T-helper 1 cell treated with Interleukin-12 subunit alpha and Interleukin-12 subunit beta and Interleukin-4 antibody, amounts not matched to agents 30 μg/mL and 1 μg/mL, for 36 hours (primary cell): Measurements from ENCODE around the gene TIAM1.

Experiments
- H3K27ac Mint-ChIP-seq: one replicate; pipeline ENCODE4 v1.8.0; 2021; ENCODE audit warnings: mild to moderate bottlenecking, mixed read lengths
- H3K27me3 Mint-ChIP-seq: one replicate; pipeline ENCODE4 v1.8.0; 2021; ENCODE audit warnings: low read depth, mixed read lengths
- H3K36me3 Mint-ChIP-seq: one replicate; pipeline ENCODE4 v1.8.0; 2021; ENCODE audit warnings: low read depth, mixed read lengths
- H3K4me1 Mint-ChIP-seq: one replicate; pipeline ENCODE4 v1.8.0; 2021; ENCODE audit warnings: low read depth, mixed read lengths
- H3K4me3 Mint-ChIP-seq: one replicate; pipeline ENCODE4 v1.8.0; 2021; ENCODE audit warnings: mild to moderate bottlenecking, moderate library complexity, mixed read lengths
- H3K9me3 Mint-ChIP-seq: one replicate; pipeline ENCODE4 v1.8.0; 2021; ENCODE audit warnings: mixed read lengths

Gene TIAM1

DNA sequence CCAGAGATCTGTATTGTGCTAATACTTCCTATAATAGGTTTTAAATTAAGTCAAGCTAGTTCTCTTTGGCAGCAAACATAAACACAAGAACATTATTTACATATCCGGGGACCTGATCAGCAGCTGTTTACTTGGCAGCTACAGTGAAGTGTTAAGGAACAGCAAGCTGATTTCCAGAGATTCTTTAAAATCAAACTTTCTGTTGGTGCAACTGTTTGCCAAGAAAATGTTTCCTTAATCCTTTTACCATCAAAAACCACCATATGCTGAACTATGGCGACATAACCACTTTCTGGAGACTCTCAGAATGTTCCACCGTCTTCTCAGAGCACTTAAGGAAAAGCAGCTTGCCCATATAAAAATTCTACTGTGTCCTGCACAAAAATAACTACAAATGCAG, 198.8 kb downstream of the TIAM1 start:
- Mint-ChIP-seq H3K4me3 (no peak overlapping the region), H3K9me3 (no peaks in the 10 kb centered on the region), H3K27ac (no peak overlapping the region), H3K36me3 (peaks cover 53% of the 10 kb centered on the region), H3K4me1 (peaks cover 32% of the 10 kb centered on the region), H3K27me3 (no peaks in the 10 kb centered on the region)

DNA sequence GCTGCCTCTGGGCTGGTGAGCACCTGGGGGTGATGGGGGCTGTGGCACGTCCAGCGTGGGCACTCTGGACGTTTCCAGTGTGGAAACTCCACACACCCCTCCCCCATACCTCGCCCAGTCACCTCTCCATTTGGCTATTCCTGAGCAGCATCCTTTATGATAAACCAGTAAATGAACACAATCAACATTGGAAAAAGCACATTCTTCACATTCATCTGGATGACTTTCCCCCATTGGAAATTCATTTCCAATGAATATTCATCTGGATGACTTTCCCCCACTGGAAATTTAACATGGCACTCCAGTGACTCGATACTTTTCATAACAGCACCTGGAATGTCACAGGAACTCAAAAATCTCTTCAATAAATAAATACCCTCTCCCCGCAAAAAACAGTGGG, 201.0 kb downstream of the TIAM1 start:
- H3K36me3 Mint-ChIP-seq = peaks cover 52% of the 10 kb centered on the region
- peaks cover 30% of the 10 kb centered on the region for H3K4me1 Mint-ChIP-seq
- H3K4me3 Mint-ChIP-seq = no peak overlapping the region
- no peaks in the 10 kb centered on the region for H3K27me3 Mint-ChIP-seq
- no peaks in the 10 kb centered on the region for H3K9me3 Mint-ChIP-seq
- H3K27ac Mint-ChIP-seq = no peak overlapping the region

DNA sequence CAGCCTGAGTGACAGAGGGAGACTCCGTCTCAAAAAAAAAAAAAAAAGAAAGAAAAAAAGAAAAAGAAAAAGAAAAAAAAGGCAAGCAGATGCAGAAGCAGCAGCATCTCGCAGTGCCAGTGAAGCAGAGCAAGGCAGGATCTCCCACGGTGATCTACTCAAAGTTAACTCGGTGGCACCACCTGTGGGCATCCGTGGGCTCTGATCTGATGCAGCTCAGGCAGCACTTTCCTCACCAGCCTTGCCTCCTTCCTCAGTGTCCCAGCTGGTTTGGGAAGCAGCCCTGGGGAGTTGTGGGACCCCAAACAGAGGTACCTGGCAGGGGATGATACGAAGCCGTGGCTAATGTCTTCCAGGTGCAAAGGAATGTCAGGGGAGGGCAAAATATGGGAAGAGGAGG, 201.5 kb downstream of the TIAM1 start:
- peaks cover 54% of the 10 kb centered on the region for H3K36me3 Mint-ChIP-seq

DNA sequence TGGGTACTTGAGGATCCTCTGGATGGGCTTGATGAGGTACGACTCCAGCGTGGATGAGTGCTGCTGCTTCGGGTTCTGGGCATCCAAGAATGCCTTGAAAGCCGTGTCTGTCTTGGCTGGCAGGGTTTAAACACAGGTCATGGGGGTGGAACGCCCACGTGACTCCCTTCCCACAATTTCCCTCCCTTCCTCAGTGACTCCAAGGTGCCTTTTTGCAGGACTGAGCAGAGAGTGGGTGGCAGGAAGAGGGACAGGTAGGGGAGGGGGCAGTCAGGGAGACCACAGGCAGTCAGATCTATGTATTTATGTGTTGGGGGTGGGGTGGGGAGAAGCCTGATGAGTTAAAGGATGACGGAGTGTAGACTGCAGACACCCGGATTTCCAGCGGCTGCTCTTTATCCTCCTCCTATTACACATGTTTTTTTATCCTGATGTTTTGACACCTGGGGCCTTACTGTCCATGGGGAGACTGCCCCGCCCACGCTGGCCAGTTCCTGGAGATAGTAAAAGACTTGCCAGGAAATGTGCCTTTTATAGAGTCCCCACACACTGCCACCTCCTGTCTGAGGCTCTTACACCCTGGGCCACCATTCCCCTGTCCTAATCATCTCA, 202.6 kb downstream of the TIAM1 start:
- Mint-ChIP-seq H3K4me3 (no peak overlapping the region), H3K27ac (peak overlapping the region; percentile 65), H3K27me3 (no peaks in the 10 kb centered on the region), H3K36me3 (peaks cover 56% of the 10 kb centered on the region), H3K4me1 (peaks cover 32% of the 10 kb centered on the region), H3K9me3 (no peaks in the 10 kb centered on the region)

More for the DNA sequence above, 201.5 kb downstream of the TIAM1 start:
- Mint-ChIP-seq H3K4me3 (no peak overlapping the region), H3K27ac (no peak overlapping the region), H3K9me3 (no peaks in the 10 kb centered on the region), H3K4me1 (peaks cover 28% of the 10 kb centered on the region), H3K27me3 (no peaks in the 10 kb centered on the region)

DNA sequence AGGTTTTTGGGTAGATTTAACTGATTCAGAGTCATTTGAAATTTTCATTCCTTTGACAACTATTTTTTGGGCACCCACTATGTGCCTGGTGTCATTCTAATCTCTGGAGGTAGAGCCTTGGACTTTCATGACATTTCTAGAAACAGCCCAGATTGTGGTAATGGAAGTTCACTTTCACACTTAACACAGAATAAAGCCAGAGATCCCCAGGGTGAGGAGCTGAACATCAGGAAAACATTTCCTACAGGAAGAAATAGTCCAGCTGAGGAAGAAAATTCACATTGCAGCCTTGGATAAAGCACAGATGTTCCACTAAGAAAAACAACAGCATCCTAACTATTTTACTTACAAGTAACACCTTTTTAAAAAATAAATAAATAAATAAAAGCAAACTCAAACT, 203.4 kb downstream of the TIAM1 start:
- Mint-ChIP-seq H3K36me3 (peaks cover 58% of the 10 kb centered on the region), H3K27ac (no peak overlapping the region), H3K4me3 (no peak overlapping the region)

DNA sequence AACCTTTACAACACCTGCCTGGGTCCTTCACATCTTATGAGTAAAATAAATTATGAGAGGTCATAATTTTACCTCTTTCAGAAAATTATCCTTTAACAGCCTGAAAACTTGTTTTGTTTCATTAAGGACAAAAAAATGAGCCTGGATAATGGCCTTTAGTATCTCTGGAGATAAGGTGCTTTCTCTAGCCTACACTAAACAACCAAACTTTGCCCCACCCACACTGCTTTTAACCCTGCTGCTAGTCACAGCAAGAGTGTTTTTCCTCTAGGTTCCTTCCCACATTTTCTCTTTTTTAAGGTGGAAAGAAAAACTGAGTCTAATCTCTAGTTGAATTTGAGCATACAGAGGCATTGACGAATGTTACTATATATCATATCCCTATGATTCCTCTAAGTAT, 204.0 kb downstream of the TIAM1 start:
- Mint-ChIP-seq H3K4me3 (no peak overlapping the region), H3K9me3 (no peaks in the 10 kb centered on the region), H3K4me1 (peaks cover 38% of the 10 kb centered on the region), H3K27ac (no peak overlapping the region), H3K27me3 (no peaks in the 10 kb centered on the region), H3K36me3 (peaks cover 65% of the 10 kb centered on the region)

More for the DNA sequence above, 203.4 kb downstream of the TIAM1 start:
- Mint-ChIP-seq H3K27me3 (no peaks in the 10 kb centered on the region), H3K9me3 (no peaks in the 10 kb centered on the region), H3K4me1 (peaks cover 35% of the 10 kb centered on the region)

DNA sequence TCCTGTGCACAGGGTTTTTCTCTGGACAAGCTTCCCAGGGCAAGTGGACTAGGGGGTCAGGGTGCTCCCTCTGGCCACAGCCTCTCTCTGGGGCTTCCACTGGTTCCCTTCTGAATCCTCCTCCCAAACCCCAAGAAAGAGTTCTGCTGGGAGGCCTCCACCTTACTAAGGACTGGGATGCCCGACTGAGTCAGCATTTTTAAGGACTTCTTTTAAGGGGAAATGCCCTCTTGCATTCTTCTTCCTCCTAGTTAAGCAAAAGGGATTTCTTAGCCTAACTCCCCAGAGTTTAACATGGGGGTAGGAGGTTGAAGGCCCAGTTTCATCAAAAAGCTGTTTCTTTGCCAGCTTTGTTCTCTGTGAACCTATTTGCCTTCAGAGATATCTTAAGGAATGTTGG, 206.1 kb downstream of the TIAM1 start:
- H3K4me3 Mint-ChIP-seq = no peak overlapping the region
- H3K27ac Mint-ChIP-seq = no peak overlapping the region
- H3K27me3 Mint-ChIP-seq = no peaks in the 10 kb centered on the region
- peaks cover 55% of the 10 kb centered on the region for H3K4me1 Mint-ChIP-seq
- H3K9me3 Mint-ChIP-seq = no peaks in the 10 kb centered on the region
- peaks cover 79% of the 10 kb centered on the region for H3K36me3 Mint-ChIP-seq

DNA sequence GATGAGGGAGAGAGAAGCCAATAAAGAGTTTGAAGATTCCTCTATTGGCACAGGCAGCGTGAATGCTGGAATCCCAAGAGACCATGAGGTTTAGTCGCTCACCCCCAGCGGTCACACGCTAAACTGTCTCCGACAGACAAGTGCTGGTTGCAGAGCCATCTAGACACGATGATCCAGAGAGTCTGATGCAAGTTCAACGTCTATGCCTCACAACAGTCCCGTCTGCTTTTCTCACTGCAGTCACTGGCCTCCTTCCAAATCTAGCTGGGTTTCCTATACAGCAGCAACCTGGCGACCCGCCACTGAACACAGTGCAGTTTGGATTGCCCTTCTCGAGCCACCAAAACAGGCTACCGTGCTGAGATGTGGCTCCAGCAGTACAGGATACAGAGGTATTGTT, 207.2 kb downstream of the TIAM1 start:
- H3K4me1 Mint-ChIP-seq = peaks cover 58% of the 10 kb centered on the region
- peaks cover 84% of the 10 kb centered on the region for H3K36me3 Mint-ChIP-seq
- H3K9me3 Mint-ChIP-seq = no peaks in the 10 kb centered on the region
- H3K27ac Mint-ChIP-seq = no peak overlapping the region
- no peak overlapping the region for H3K4me3 Mint-ChIP-seq
- no peaks in the 10 kb centered on the region for H3K27me3 Mint-ChIP-seq

DNA sequence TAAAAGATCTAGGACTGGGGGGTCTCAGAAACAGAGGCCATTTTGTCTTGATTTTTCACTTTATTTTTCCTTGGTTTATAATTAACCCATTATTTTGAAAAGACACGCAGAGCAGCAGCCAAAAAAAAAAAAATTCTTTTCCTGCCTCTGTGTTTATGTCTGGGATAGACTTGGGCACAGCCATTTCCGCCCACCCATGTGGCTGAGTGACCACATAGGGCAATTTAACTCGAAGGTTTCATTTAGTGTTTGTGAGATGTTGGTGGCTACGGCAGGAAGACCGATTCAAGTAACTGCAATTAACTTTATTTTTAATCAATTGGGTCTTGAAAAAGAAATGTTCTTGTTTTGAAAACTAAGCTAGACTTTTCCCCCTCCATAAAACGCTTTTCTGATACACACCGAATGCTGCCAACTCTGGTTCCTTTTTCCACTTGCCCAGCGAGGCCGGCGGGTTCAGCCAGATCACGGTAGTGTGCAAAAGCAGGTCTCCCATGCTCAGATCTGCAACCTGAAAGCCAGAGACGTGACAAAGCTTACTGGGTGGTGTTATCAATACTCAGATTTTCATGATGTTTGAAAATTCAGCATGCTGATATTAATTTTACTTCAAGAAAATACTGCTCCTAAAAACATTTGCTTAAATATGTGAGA, 208.4 kb downstream of the TIAM1 start:
- Mint-ChIP-seq H3K27ac (no peak overlapping the region), H3K27me3 (no peaks in the 10 kb centered on the region), H3K36me3 (peaks cover 84% of the 10 kb centered on the region), H3K9me3 (no peaks in the 10 kb centered on the region), H3K4me1 (peaks cover 65% of the 10 kb centered on the region), H3K4me3 (no peak overlapping the region)

DNA sequence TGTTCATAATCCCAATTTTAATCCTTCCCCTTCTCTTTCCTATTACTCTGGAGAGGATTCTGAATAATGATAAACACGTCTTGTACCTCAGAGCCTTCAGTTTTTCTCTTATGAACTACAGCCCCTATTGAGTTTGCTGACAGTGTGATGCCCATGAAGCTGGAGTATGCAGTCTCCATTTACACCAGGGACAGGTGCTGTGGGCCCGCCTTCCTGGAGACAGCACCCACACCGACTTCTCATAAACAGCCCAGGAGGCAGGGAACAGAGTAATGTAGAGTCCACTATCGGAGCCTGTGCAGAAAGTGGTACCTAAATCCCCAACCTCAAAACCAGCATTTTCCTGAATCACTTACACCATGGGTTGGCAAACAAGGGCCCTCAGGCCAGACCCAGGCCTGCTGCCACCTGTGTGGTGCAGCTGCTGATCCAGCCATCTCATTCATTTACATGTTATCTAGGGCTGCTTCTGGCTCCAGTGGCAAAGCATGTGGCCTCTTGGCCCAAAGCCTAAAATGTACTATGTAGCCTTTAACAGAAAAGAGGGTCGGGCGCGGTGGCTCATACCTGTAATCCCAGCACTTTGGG, 210.7 kb downstream of the TIAM1 start:
- H3K4me1 Mint-ChIP-seq = peaks cover 67% of the 10 kb centered on the region
- no peaks in the 10 kb centered on the region for H3K27me3 Mint-ChIP-seq
- peak overlapping the region; percentile 76 for H3K4me3 Mint-ChIP-seq
- peak overlapping the region; percentile 95 for H3K27ac Mint-ChIP-seq
- peaks cover 86% of the 10 kb centered on the region for H3K36me3 Mint-ChIP-seq
- no peaks in the 10 kb centered on the region for H3K9me3 Mint-ChIP-seq

DNA sequence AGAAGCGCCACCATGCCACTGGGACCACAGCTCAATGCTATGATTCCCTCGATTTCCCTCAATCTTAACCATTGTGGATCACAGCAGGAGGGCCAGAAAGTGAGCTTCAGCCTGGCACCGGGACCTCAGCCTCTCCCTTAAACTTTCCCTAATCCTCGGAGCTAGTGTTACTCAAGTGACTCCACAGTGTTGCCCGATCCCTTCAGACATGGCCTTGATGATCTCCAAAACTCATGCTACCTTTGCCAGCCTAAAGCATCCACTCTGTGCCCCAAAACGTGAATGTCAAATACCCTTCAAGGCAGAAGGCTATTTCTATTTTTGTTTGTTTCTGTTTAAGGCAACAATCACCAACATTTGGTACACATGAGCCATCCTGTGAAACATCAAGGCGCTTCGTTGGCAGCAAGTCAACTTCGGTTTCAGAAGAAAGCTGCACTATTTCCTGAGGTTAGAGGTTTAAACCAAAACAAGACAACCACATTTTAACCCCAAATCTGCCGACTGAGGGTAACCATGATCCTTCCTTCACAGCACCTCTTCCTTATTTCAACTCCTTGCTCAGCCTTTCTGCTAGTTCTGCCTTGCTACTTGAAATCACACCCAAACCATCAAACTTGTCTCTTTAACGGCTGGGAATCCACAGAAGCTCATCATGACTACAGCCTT, 211.4 kb downstream of the TIAM1 start:
- Mint-ChIP-seq H3K36me3 (peaks cover 87% of the 10 kb centered on the region), H3K4me3 (peak overlapping the region; percentile 76), H3K27ac (peak overlapping the region; percentile 95), H3K4me1 (peaks cover 71% of the 10 kb centered on the region), H3K27me3 (no peaks in the 10 kb centered on the region), H3K9me3 (no peaks in the 10 kb centered on the region)

DNA sequence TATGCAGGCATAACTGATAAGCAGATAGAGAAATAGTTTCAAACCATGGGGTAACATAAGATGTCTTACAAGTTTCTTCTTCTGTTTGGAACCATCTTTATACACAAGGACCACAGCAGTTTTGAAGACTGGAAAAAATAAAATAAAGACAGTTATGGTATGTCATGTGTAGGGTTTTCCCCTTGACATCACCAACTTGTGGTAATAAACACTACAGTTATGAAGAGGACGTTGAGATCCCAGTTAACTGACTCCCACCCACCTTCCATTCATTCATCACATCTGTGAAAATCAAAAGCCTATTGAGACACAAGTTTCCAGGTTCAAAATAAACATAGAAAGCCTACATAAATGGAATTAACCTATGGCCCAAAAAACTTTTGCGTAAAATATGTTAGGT, 213.2 kb downstream of the TIAM1 start:
- H3K4me1 Mint-ChIP-seq = peaks cover 61% of the 10 kb centered on the region
- peaks cover 80% of the 10 kb centered on the region for H3K36me3 Mint-ChIP-seq
- H3K27ac Mint-ChIP-seq = peak overlapping the region; percentile 60
- no peaks in the 10 kb centered on the region for H3K9me3 Mint-ChIP-seq
- H3K27me3 Mint-ChIP-seq = no peaks in the 10 kb centered on the region
- H3K4me3 Mint-ChIP-seq = peak overlapping the region; percentile 4

DNA sequence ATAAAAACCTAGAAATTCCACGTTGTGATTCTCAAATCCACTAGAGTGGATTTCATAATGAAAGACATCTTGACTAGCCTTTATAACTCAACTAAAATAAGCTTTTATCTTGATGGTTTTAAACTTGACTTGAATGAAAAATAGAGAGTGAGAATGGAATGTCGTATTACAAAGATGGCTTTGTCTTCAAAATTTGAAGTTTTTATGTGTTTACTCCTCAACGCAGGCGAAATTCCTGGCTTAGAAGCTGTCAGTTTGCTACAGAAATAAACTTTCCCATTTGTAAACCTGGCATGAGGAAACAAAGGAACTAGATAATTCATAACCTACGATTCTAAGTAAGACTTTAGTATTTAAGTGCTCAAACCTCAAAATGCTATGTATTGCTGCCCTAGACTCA, 215.8 kb downstream of the TIAM1 start:
- no peaks in the 10 kb centered on the region for H3K27me3 Mint-ChIP-seq
- H3K36me3 Mint-ChIP-seq = peaks cover 77% of the 10 kb centered on the region
- H3K4me3 Mint-ChIP-seq = no peak overlapping the region
- H3K9me3 Mint-ChIP-seq = no peaks in the 10 kb centered on the region
- peaks cover 44% of the 10 kb centered on the region for H3K4me1 Mint-ChIP-seq
- no peak overlapping the region for H3K27ac Mint-ChIP-seq

DNA sequence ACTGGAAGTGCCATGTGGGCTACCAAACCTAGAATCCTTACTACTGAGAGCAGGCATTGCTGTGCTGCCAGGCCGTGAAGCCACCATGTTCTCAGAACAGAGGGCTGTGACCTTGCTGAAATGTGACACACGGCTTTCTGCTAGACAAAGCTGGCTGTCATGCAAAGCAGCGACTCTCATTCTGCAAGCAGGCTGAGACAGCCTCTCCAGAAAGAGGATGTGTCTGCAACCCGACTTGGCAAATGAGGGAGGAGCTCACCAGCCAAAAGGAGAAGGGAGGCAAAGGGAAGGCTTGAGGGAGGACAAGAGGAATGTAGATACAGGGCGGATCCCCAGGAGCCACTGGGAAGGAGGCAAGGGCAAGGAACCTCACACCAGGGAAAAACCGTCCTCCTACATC, 220.1 kb downstream of the TIAM1 start:
- H3K9me3 Mint-ChIP-seq = no peaks in the 10 kb centered on the region
- peaks cover 14% of the 10 kb centered on the region for H3K4me1 Mint-ChIP-seq
- H3K36me3 Mint-ChIP-seq = peaks cover 80% of the 10 kb centered on the region
- H3K27ac Mint-ChIP-seq = no peak overlapping the region
- H3K4me3 Mint-ChIP-seq = no peak overlapping the region
- H3K27me3 Mint-ChIP-seq = no peaks in the 10 kb centered on the region

DNA sequence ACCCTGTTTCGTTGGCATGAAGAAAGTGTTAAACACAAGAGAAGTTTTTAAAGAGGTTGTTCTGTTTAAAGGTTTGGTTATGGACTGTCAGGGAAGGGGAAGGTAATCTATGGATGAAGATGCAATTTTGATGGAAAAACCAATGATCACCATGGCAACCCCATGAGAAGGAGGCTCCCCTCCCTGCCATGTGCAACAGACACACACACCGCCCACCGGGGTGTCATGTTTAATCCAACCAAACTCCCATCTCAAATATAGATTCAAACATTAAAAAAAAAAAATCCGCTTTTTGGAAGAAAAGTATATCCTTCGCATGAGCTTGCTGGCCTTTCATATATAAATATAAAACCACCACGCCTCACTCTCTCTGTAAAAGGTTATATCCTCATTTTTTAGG, 224.9 kb downstream of the TIAM1 start:
- no peaks in the 10 kb centered on the region for H3K27me3 Mint-ChIP-seq
- peak overlapping the region; percentile 16 for H3K27ac Mint-ChIP-seq
- peaks cover 59% of the 10 kb centered on the region for H3K36me3 Mint-ChIP-seq
- peaks cover 26% of the 10 kb centered on the region for H3K4me1 Mint-ChIP-seq
- H3K4me3 Mint-ChIP-seq = no peak overlapping the region
- no peaks in the 10 kb centered on the region for H3K9me3 Mint-ChIP-seq
